Kidney (tissue), 14 donors: ENCODE data around the gene ADAMTS12. TPM values are rescaled to one million over a fixed set of nuclear protein-coding genes. Genes with fewer than 3 reads are reported as not detected.

ENCODE experiments used
- DNase-seq, 5 donors: peaks; one replicate each; pipeline ENCODE4 v3.0.0-alpha.2; 2013 to 2020
- FAIRE-seq: peaks from 2 replicates; lab custom pipeline; 2012; peaks lifted over from hg19 to GRCh38; lab: Jason Lieb, UNC
- H3K27ac ChIP-seq, 2 donors: one replicate each; pipeline ENCODE4 v1.7.0; 2013; ENCODE audit warnings: low read depth in 2 of 2, low read length in 2 of 2, inconsistent platforms in 1 of 2
- H3K27me3 ChIP-seq: one replicate; pipeline ENCODE4 v1.7.1; 2013; ENCODE audit warnings: low read length, inconsistent platforms; ENCODE audit not compliant: control insufficient read depth, insufficient read depth
- H3K36me3 ChIP-seq, 3 donors: one replicate each; pipeline versions ENCODE4 v1.7.0 to v1.7.1; 2013; ENCODE audit warnings: low read length in 3 of 3, control low read depth in 1 of 3, inconsistent platforms in 1 of 3; ENCODE audit not compliant: insufficient read depth in 3 of 3, control insufficient read depth in 2 of 3
- H3K4me1 ChIP-seq, 3 donors: one replicate each; pipeline versions ENCODE4 v1.7.0 to v1.7.1; 2013; ENCODE audit warnings: low read length in 3 of 3, inconsistent platforms in 1 of 3, low read depth in 1 of 3; ENCODE audit not compliant: control insufficient read depth in 2 of 3, insufficient read depth in 2 of 3
- H3K4me3 ChIP-seq, 3 donors: one replicate each; pipeline versions ENCODE4 v1.7.0 to v1.8.1; 2013; ENCODE audit warnings: low read length in 3 of 3, control low read depth in 1 of 3, inconsistent platforms in 1 of 3
- H3K9ac ChIP-seq, 3 donors: one replicate each; pipeline versions ENCODE4 v1.7.0 to v1.7.1; 2013; ENCODE audit warnings: low read length in 3 of 3, control low read depth in 1 of 3, inconsistent platforms in 1 of 3
- H3K9me3 ChIP-seq, 3 donors: one replicate each; pipeline versions ENCODE4 v1.7.0 to v1.7.1; 2013; ENCODE audit warnings: low read length in 3 of 3, control low read depth in 1 of 3, inconsistent platforms in 1 of 3; ENCODE audit not compliant: control insufficient read depth in 2 of 3, insufficient read depth in 1 of 3
- CTCF ChIP-seq: IDR thresholded peaks from 3 replicates; pipeline ENCODE4 v1.5.1; 2012; ENCODE audit warnings: mild to moderate bottlenecking, moderate library complexity, borderline replicate concordance; ENCODE audit not compliant: insufficient read depth; ENCODE audit errors: extremely low read depth
- intact Hi-C: fragments of 100-400 bp; cut with DNase I; formaldehyde crosslinking; loops from one replicate; pipeline ENCODE4 v1.11.1; 2022
- polyA plus RNA-seq: library from polyadenylated mRNA; stranded (reverse); fragments of 350-450 nt; fragmentation: Illumina TruSeq; extraction: RNeasy Lipid Tissue Mini Kit (QIAGEN cat#74804); gene quantifications from one replicate; pipeline ENCODE4 v1.2.3, GENCODE V29; 2014; ENCODE audit warnings: low read depth, low replicate concordance; ENCODE audit not compliant: insufficient read depth
- total RNA-seq: library from RNA; stranded (reverse); fragmentation: NEBNext Ultra II Directional; extraction: Animal tissue kit (Norgen Biotek cat#: 25700); gene quantifications from one replicate; pipeline ENCODE4 v1.2.1, GENCODE V29; 2021
- donor health status: control.
- donor health status: control.
- donor health status: control.
- donor health status: control.
- donor health status: control.
- donor health status: DM: yes; HTN: yes; CAD: no.
- donor health status: Normal renal cell carcinoma (clear cell type).

ADAMTS12 gene
- total and polyA plus RNA-seq, 2 donors from 2014 or later = 0.75 to 2.0 TPM

- no peak for DNase-seq
- no peaks in the 10 kb centered on the region for H3K9me3 ChIP-seq
- FAIRE-seq = no peak
Observed at GRCh38 chr5:33755231-33755630, 136.6 kb downstream of the ADAMTS12 start.

GRCh38 chr5:33753704-33754103 lies 138.1 kb downstream of the ADAMTS12 start:
- H3K9me3 ChIP-seq = no peaks in the 10 kb centered on the region
- H3K36me3 ChIP-seq = no peaks in the 10 kb centered on the region
- no peak overlapping the region for H3K4me3 ChIP-seq
- no peak overlapping the region for H3K27ac ChIP-seq
- FAIRE-seq (no peak), DNase-seq (no peak)
- H3K9ac ChIP-seq = no peak overlapping the region
- intact Hi-C loops = no loop called here
- H3K27me3 ChIP-seq = no peaks in the 10 kb centered on the region
- no peak for TF ChIP-seq CTCF
- H3K4me1 ChIP-seq = no peaks in the 10 kb centered on the region

More at GRCh38 chr5:33755231-33755630, 136.6 kb downstream of the ADAMTS12 start:
- Histone ChIP-seq H3K4me3 (no peak overlapping the region), H3K27ac (no peak overlapping the region), H3K36me3 (no peaks in the 10 kb centered on the region), H3K4me1 (no peaks in the 10 kb centered on the region), H3K9ac (no peak overlapping the region), H3K27me3 (no peaks in the 10 kb centered on the region)
- intact Hi-C loops = no loop called here
- no peak for TF ChIP-seq CTCF

- FAIRE-seq (no peak), DNase-seq (no peak)
- Histone ChIP-seq H3K27me3 (no peaks in the 10 kb centered on the region), H3K27ac (no peak overlapping the region), H3K9me3 (no peaks in the 10 kb centered on the region), H3K36me3 (no peaks in the 10 kb centered on the region), H3K4me1 (no peaks in the 10 kb centered on the region), H3K9ac (no peak overlapping the region), H3K4me3 (no peak overlapping the region)
- intact Hi-C loops = no loop called here
- TF ChIP-seq CTCF = no peak
Observed at GRCh38 chr5:33748754-33749153, 143.0 kb downstream of the ADAMTS12 start.
